OCI-LY1 (cell line): ENCODE data around the gene ADAMTS17.

Experiments used
- H2AFZ ChIP-seq: fragments of 200-600 bp; sonication (generic), shearing (Covaris generic); 2 replicates; pipeline ENCODE4 v1.6.0; 2014; ENCODE audit warnings: antibody characterized with exemption, mild to moderate bottlenecking, low read length
- H3F3A ChIP-seq: fragments of 200-600 bp; sonication (generic), shearing (Covaris generic); 2 replicates; pipeline ENCODE4 v1.6.0; 2014; ENCODE audit warnings: mild to moderate bottlenecking, antibody characterized with exemption, low read length, moderate library complexity; ENCODE audit not compliant: insufficient read depth
- H3K27ac ChIP-seq: fragments of 200-600 bp; sonication (generic); 2 replicates; pipeline ENCODE4 v1.5.1; 2014; ENCODE audit warnings: low read length, mixed run types, mild to moderate bottlenecking, low read depth; ENCODE audit not compliant: poor library complexity, severe bottlenecking
- H3K27me3 ChIP-seq: fragments of 200-600 bp; sonication (generic); 2 replicates; pipeline ENCODE4 v1.6.0; 2014; ENCODE audit warnings: antibody characterized with exemption, mild to moderate bottlenecking, low read length, moderate library complexity; ENCODE audit not compliant: insufficient read depth
- H3K36me3 ChIP-seq: fragments of 200-600 bp; sonication (generic); 2 replicates; pipeline ENCODE4 v1.6.1; 2014; ENCODE audit warnings: mild to moderate bottlenecking, antibody characterized with exemption, low read length, moderate library complexity, mixed read lengths; ENCODE audit not compliant: insufficient read depth
- H3K4me1 ChIP-seq: fragments of 200-600 bp; sonication (generic); 2 replicates; pipeline ENCODE4 v1.5.1; 2014; ENCODE audit warnings: mild to moderate bottlenecking, low read length, moderate library complexity; ENCODE audit not compliant: insufficient read depth, severe bottlenecking
- H3K4me2 ChIP-seq: fragments of 200-600 bp; sonication (generic), shearing (Covaris generic); 2 replicates; pipeline ENCODE4 v1.6.1; 2014; ENCODE audit warnings: low read length
- H3K4me3 ChIP-seq: fragments of 200-600 bp; sonication (generic); 2 replicates; pipeline ENCODE4 v1.5.1; 2014; ENCODE audit warnings: low read length, low read depth, mild to moderate bottlenecking, mixed read lengths; ENCODE audit not compliant: poor library complexity, severe bottlenecking
- H3K79me2 ChIP-seq: fragments of 200-600 bp; shearing (Covaris generic); 2 replicates; pipeline ENCODE4 v1.6.1; 2016; ENCODE audit warnings: mixed run types, low read length, mixed read lengths; ENCODE audit not compliant: insufficient read depth
- H3K9ac ChIP-seq: fragments of 200-600 bp; sonication (generic), shearing (Covaris generic); 2 replicates; pipeline ENCODE4 v1.6.1; 2014; ENCODE audit warnings: mild to moderate bottlenecking, low read length, mixed read lengths
- H3K9me2 ChIP-seq: fragments of 200-600 bp; sonication (generic), shearing (Covaris generic); 2 replicates; pipeline ENCODE4 v1.6.1; 2014; ENCODE audit warnings: low read depth, mild to moderate bottlenecking, low read length, mixed read lengths
- H3K9me3 ChIP-seq: fragments of 200-600 bp; shearing (Covaris generic); 2 replicates; pipeline ENCODE4 v1.6.1; 2014; ENCODE audit warnings: low read length, mixed read lengths
- H4K20me1 ChIP-seq: fragments of 200-600 bp; sonication (generic), shearing (Covaris generic); 2 replicates; pipeline ENCODE4 v1.6.0; 2016; ENCODE audit warnings: mild to moderate bottlenecking, low read length; ENCODE audit not compliant: insufficient read depth
- EZH2 ChIP-seq: fragments of 200-600 bp; sonication (generic), shearing (Covaris generic); IDR thresholded peaks from 2 replicates; pipeline ENCODE4 v1.8.0; 2017; ENCODE audit warnings: borderline replicate concordance, mixed run types, mild to moderate bottlenecking, antibody characterized with exemption, low read length, moderate library complexity, mixed read lengths
- TF ChIP-seq, protein P1 (sequence below): fragments of 200-600 bp; sonication (generic), shearing (Covaris generic); IDR thresholded peaks from 2 replicates; pipeline ENCODE4 v1.5.1; 2017; ENCODE audit warnings: mild to moderate bottlenecking, antibody characterized with exemption, low read length, moderate library complexity, mixed read lengths

Gene ADAMTS17

DNA sequence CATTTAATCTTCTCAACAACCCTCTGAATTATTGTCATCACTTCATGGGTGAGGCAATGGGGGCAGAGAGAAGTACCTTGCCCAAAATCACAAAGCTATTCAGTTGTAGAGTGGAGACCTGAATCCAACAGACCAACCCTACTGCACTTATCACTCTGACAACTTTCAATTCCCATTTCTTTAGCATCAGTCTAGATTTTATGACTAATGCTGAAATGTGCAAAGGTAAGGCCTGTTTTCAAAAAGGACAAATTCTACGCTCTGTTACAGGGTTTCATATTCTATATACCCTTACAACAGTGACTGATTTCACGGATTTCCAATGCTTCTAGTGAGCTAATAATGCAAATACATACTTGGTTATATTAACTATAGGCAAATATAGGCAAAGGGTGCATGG, 286.0 kb downstream of the ADAMTS17 start:
- no peak overlapping the region for H3K27ac ChIP-seq
- H3K4me3 ChIP-seq: no peak overlapping the region
- no peaks in the 10 kb centered on the region for H3F3A ChIP-seq
- H3K4me1 ChIP-seq: no peaks in the 10 kb centered on the region
- H3K9me3 ChIP-seq: no peaks in the 10 kb centered on the region
- no peaks in the 10 kb centered on the region for H3K36me3 ChIP-seq
- H3K9ac ChIP-seq: no peak overlapping the region
- H3K27me3 ChIP-seq: peaks cover 7% of the 10 kb centered on the region; the same call in 1 of the 2 replicates
- TF ChIP-seq, protein P1, sequence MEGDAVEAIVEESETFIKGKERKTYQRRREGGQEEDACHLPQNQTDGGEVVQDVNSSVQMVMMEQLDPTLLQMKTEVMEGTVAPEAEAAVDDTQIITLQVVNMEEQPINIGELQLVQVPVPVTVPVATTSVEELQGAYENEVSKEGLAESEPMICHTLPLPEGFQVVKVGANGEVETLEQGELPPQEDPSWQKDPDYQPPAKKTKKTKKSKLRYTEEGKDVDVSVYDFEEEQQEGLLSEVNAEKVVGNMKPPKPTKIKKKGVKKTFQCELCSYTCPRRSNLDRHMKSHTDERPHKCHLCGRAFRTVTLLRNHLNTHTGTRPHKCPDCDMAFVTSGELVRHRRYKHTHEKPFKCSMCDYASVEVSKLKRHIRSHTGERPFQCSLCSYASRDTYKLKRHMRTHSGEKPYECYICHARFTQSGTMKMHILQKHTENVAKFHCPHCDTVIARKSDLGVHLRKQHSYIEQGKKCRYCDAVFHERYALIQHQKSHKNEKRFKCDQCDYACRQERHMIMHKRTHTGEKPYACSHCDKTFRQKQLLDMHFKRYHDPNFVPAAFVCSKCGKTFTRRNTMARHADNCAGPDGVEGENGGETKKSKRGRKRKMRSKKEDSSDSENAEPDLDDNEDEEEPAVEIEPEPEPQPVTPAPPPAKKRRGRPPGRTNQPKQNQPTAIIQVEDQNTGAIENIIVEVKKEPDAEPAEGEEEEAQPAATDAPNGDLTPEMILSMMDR: no peak
- no peak for TF ChIP-seq EZH2
- H3K4me2 ChIP-seq: no peak overlapping the region
- no peaks in the 10 kb centered on the region for H3K79me2 ChIP-seq
- no peaks in the 10 kb centered on the region for H4K20me1 ChIP-seq
- H3K9me2 ChIP-seq: no peaks in the 10 kb centered on the region
- no peak overlapping the region for H2AFZ ChIP-seq

DNA sequence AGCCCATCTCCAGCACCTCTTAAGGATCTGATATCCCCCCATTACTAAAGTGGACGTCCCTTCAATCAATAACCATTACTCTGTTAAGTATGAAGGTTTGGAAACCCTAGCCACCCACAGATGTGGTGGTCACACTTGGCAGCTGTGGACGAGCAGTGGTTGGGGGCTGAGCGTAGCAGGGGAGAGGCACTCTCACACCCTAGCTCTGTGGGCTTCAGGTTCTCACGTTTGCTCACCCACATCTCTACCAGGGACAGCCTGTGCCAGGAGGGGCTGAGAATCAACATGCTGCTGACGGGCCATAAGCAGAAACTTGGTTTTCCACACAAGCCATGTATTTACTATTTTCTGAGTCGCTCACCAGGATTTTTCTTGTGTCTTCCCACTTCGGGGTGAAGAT, 287.2 kb downstream of the ADAMTS17 start:
- Histone ChIP-seq H3K4me3 (no peak overlapping the region), H3K9ac (no peak overlapping the region), H3K27ac (no peak overlapping the region), H3K9me3 (no peaks in the 10 kb centered on the region), H3F3A (no peaks in the 10 kb centered on the region), H2AFZ (no peak overlapping the region), H3K4me2 (no peak overlapping the region), H3K4me1 (no peaks in the 10 kb centered on the region), H3K27me3 (peaks cover 7% of the 10 kb centered on the region; the same call in 1 of the 2 replicates), H3K79me2 (no peaks in the 10 kb centered on the region), H4K20me1 (no peaks in the 10 kb centered on the region), H3K36me3 (no peaks in the 10 kb centered on the region), H3K9me2 (no peaks in the 10 kb centered on the region)
- TF ChIP-seq, protein P1: no peak

DNA sequence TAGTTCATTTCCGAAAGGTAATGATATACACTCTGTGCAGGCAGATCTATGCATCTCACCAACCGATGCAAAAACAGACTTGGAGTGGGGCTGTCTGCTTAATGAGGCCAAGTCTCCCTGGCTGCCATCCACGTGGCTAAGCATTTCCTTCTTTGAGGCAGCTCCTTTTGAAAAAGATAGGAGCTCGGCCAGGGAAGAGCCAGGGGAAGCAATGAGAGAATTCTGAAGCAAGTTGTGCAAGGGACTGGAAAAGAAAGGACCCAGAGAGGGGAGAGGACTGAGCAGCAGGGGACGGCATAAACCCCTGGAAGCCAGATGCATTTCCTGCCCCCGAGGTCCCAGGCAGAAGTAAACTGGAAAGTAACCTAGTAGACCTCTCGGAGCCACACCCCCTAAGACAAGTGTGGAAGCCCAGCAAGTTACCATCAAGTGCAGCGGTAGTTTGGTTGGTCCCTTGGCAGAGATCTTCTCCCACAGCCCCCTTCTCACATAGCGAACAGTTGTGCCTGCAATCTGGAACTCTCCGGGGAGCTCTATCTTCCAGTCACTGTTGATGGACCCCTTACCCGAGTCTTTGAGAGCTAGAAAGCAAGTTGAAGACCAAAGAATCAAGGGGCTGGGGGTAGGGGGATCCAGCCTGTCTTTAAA, 288.2 kb downstream of the ADAMTS17 start:
- Histone ChIP-seq H3K4me1 (no peaks in the 10 kb centered on the region), H3K4me2 (no peak overlapping the region), H3F3A (no peaks in the 10 kb centered on the region), H2AFZ (no peak overlapping the region), H3K27ac (no peak overlapping the region), H3K27me3 (peaks cover 7% of the 10 kb centered on the region; the same call in 1 of the 2 replicates), H4K20me1 (no peaks in the 10 kb centered on the region), H3K79me2 (no peaks in the 10 kb centered on the region), H3K4me3 (no peak overlapping the region), H3K36me3 (no peaks in the 10 kb centered on the region), H3K9me3 (no peaks in the 10 kb centered on the region), H3K9ac (no peak overlapping the region), H3K9me2 (no peaks in the 10 kb centered on the region)
- TF ChIP-seq, protein P1: no peak
- TF ChIP-seq EZH2: no peak
